OCI-LY7 (cell line): ENCODE measurements around the gene SWSAP1. TPM values are rescaled to one million over a fixed set of nuclear protein-coding genes. Genes with fewer than 3 reads are reported as not detected.
"Not testable (repeated sequence)": the region's sequence is repeated elsewhere in the genome, so short reads cannot be mapped to it uniquely, and the experiment has no call there.

Experiments
- BruUV-seq: library from RNA; stranded (reverse); fragments of 400-500 nt; replicated peaks from 2 replicates; lab custom pipeline; 2021; lab: Mats Ljungman, UMichigan
- CTCF ChIA-PET: fragments of 300-600 bp; sonication (Branson Sonifier 250); formaldehyde crosslinking; loops from one replicate; lab custom pipeline; 2022; ENCODE audit warnings: antibody characterized with exemption; ENCODE audit not compliant: unreplicated experiment; lab: Charles Lee
- POLR2A ChIA-PET: fragments of 300-600 bp; sonication (Branson Sonifier 250); formaldehyde crosslinking; loops from one replicate; lab custom pipeline; 2022; ENCODE audit warnings: antibody characterized with exemption; lab: Charles Lee
- DNase-seq: peaks from one replicate; pipeline ENCODE4 v3.0.0-alpha.2; 2015; ENCODE audit warnings: low spot score
- H2AFZ ChIP-seq: fragments of 200-600 bp; sonication (generic), shearing (Covaris generic); 2 replicates; pipeline ENCODE4 v1.6.1; 2014; ENCODE audit warnings: mild to moderate bottlenecking, antibody characterized with exemption, low read length, moderate library complexity
- H3K27ac ChIP-seq: fragments of 200-600 bp; sonication (generic); 2 replicates; pipeline ENCODE4 v1.5.1; 2014; ENCODE audit warnings: mixed run types, low read depth, mild to moderate bottlenecking, moderate library complexity, low read length, inconsistent platforms; ENCODE audit not compliant: poor library complexity, severe bottlenecking
- H3K36me3 ChIP-seq: fragments of 200-600 bp; sonication (generic); 2 replicates; pipeline ENCODE4 v1.6.1; 2014; ENCODE audit warnings: mild to moderate bottlenecking, antibody characterized with exemption, low read length, moderate library complexity, mixed read lengths; ENCODE audit not compliant: insufficient read depth
- H3K4me1 ChIP-seq: fragments of 200-600 bp; sonication (generic); 2 replicates; pipeline ENCODE4 v1.5.1; 2014; ENCODE audit warnings: mild to moderate bottlenecking, low read length; ENCODE audit not compliant: insufficient read depth, poor library complexity, severe bottlenecking
- H3K4me2 ChIP-seq: fragments of 200-600 bp; sonication (generic); 2 replicates; pipeline ENCODE4 v1.6.1; 2014; ENCODE audit warnings: mild to moderate bottlenecking, low read length
- H3K4me3 ChIP-seq: fragments of 200-600 bp; sonication (generic); 2 replicates; pipeline ENCODE4 v1.5.1; 2014; ENCODE audit warnings: mild to moderate bottlenecking, low read depth, low read length; ENCODE audit not compliant: poor library complexity, severe bottlenecking
- H3K79me2 ChIP-seq: fragments of 200-600 bp; sonication (generic); 2 replicates; pipeline ENCODE4 v1.6.1; 2016; ENCODE audit warnings: low read depth, mild to moderate bottlenecking, low read length, moderate library complexity, mixed read lengths; ENCODE audit not compliant: insufficient read depth
- H3K9me2 ChIP-seq: fragments of 200-600 bp; sonication (generic); 2 replicates; pipeline ENCODE4 v1.6.1; 2016; ENCODE audit warnings: mild to moderate bottlenecking, low read length, mixed read lengths; ENCODE audit not compliant: insufficient read depth
- H3K9me3 ChIP-seq: fragments of 200-600 bp; sonication (generic); 2 replicates; pipeline ENCODE4 v1.6.1; 2014; ENCODE audit warnings: mild to moderate bottlenecking, mixed run types, low read length, mixed read lengths
- H4K20me1 ChIP-seq: fragments of 200-600 bp; sonication (generic); 2 replicates; pipeline ENCODE4 v1.6.1; 2014; ENCODE audit warnings: mild to moderate bottlenecking, antibody characterized with exemption, low read length, moderate library complexity, mixed read lengths; ENCODE audit not compliant: insufficient read depth
- CTCF ChIP-seq: fragments of 200-600 bp; sonication (generic); conservative IDR thresholded peaks from 2 replicates; pipeline ENCODE4 v1.5.1; 2014; ENCODE audit warnings: mild to moderate bottlenecking, antibody characterized with exemption, low read length, moderate library complexity, mixed read lengths
- EZH2phosphoT487 ChIP-seq: fragments of 200-600 bp; sonication (generic); IDR thresholded peaks from 2 replicates; pipeline ENCODE4 v1.6.1; 2018; ENCODE audit warnings: low read depth, borderline replicate concordance, mild to moderate bottlenecking, mixed run types, antibody characterized with exemption, low read length, moderate library complexity, mixed read lengths
- intact Hi-C: fragments of 100-400 bp; cut with micrococcal nuclease; formaldehyde crosslinking; loops from one replicate; pipeline ENCODE4 v1.10.0; 2022; ENCODE audit not compliant: unreplicated experiment
- total RNA-seq, 2 experiments: library from RNA; depleted of rRNA in 1 of 2; stranded (reverse); fragments of >200 nt in 1 of 2; shearing (Covaris generic) in 1 of 2; gene quantifications; 2 replicates each; pipeline ENCODE4 v1.2.3, GENCODE V29; 2014 to 2022

SWSAP1 gene
- total RNA-seq, 2 experiments from 2014 or later: 5.6 to 6.8 TPM

DNA sequence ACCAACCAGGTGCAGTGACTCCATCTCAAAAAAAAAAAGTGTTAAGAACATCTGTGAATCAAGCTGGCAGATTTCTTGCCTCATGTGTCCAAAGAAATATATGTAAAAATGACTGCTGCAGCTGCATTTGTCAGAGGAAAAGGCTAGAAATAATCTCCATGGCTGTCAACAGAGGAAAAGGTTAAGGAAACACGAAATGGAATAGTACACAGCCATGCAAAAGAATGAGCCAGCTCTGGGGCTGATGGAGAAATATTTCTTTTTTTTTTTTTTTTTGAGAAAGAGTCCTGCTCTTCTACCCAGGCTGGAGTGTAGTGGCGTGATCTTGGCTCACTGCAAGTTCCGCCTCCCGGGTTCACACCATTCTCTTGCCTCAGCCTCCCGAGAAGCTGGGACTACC, 41.6 kb upstream of the SWSAP1 start:
- Histone ChIP-seq H3K27ac (no peak overlapping the region), H3K4me1 (no peaks in the 10 kb centered on the region), H3K79me2 (no peaks in the 10 kb centered on the region), H3K4me2 (no peak overlapping the region), H3K36me3 (no peaks in the 10 kb centered on the region), H2AFZ (no peak overlapping the region), H3K9me3 (no peaks in the 10 kb centered on the region), H4K20me1 (no peaks in the 10 kb centered on the region), H3K4me3 (no peak overlapping the region), H3K9me2 (no peaks in the 10 kb centered on the region)
- POLR2A ChIA-PET: interaction anchor here (0.7 kb wide), 1 partner anchor 42 kb away, joined by 5 read pairs; no protein-coding TSS in a partner anchor
- no TSS peak for BruUV-seq
- CTCF ChIA-PET: no interaction called here
- intact Hi-C loops: no loop called here
- no peak for DNase-seq
- TF ChIP-seq CTCF (no peak), EZH2phosphoT487 (no peak)

DNA sequence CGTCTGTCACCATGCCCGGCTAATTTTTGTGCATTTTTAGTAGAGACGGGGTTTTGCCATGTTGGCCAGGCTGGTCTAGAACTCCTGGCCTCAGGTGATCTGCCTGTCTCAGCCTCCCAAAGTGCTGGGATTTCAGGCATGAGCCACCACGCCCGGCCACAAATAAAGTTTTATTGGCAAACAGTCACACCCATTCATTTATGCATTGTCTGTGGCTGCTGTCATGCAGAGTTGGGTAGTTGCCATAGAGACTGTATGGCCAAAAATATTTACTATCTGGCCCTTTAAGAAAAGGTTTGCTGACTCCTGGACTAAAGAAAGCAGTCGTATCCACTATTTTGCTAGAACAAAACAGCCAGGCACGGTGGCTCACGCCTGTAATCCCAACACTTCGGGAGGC, 40.6 kb upstream of the SWSAP1 start:
- BruUV-seq, CTCF ChIA-PET, H2AFZ ChIP-seq, H3K4me2 ChIP-seq, DNase-seq, POLR2A ChIA-PET, H3K4me1 ChIP-seq, H4K20me1 ChIP-seq, H3K79me2 ChIP-seq, H3K9me3 ChIP-seq, H3K4me3 ChIP-seq, H3K9me2 ChIP-seq, H3K36me3 ChIP-seq, intact Hi-C loops, H3K27ac ChIP-seq: not testable (repeated sequence)

DNA sequence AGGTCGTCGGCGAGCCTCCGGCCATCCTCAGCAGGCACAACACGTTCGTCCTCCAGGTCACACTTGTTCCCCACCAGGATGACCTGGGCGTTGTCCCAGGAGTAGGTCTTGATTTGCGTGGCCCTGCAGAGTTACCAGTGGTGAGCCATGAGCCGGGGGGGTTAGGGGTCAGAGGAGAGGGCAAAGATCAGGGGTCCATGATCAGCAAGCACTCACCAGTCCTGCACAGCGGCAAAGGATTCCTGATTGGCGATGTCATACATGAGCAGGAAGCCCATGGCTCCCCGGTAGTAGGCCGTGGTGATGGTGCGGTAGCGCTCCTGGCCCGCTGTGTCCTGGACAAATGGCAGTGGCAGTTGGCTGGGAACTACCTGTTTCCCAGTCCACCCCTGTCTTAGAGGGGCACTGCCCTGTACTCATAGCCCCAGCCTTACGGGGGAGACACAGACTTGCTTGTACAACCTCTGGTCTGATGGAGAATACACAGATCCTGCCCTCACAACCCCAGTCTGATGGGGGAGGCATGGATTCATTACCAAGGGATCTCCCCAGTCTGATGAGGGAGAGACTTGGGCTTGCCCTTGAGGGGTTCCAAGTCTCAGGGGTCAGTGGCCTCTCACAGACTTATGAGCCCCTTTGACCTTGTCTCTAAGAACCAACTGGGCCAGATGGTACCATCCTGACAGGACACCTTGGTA, 38.9 kb upstream of the SWSAP1 start:
- H4K20me1 ChIP-seq: no peaks in the 10 kb centered on the region
- ChIA-PET POLR2A (no interaction called here), CTCF (no interaction called here)
- H3K79me2 ChIP-seq: no peaks in the 10 kb centered on the region
- H3K4me2 ChIP-seq: no peak overlapping the region
- no peak overlapping the region for H3K4me3 ChIP-seq
- TF ChIP-seq EZH2phosphoT487 (no peak), CTCF (no peak)
- H3K4me1 ChIP-seq: peaks cover 21% of the 10 kb centered on the region
- DNase-seq: no peak
- no TSS peak for BruUV-seq
- H2AFZ ChIP-seq: no peak overlapping the region
- intact Hi-C loops: no loop called here
- H3K27ac ChIP-seq: no peak overlapping the region
- no peaks in the 10 kb centered on the region for H3K36me3 ChIP-seq
- H3K9me2 ChIP-seq: no peaks in the 10 kb centered on the region
- H3K9me3 ChIP-seq: no peaks in the 10 kb centered on the region
